UCSD-AML1 (cell line): ENCODE measurements around the gene TEX19.
"Not testable (repeated sequence)": the region's sequence is repeated elsewhere in the genome, so short reads cannot be mapped to it uniquely, and the experiment has no call there.

Source experiments
- DNase-seq: peaks from one replicate; lab custom pipeline; 2025; ENCODE audit not compliant: unreplicated experiment; lab: John Stamatoyannopoulos, UW

TEX19 gene

GRCh38 chr17:82334204-82334621 lies 24.8 kb upstream of the TEX19 start:
- DNase-seq = no peak

- peak; percentile 37 for DNase-seq
Observed at GRCh38 chr17:82334622-82335394, 24.2 kb upstream of the TEX19 start.

- DNase-seq = no peak
Observed at GRCh38 chr17:82338858-82339633, 20.0 kb upstream of the TEX19 start.

GRCh38 chr17:82339634-82340580 lies 19.1 kb upstream of the TEX19 start:
- DNase-seq = peak; percentile 27

DNA sequence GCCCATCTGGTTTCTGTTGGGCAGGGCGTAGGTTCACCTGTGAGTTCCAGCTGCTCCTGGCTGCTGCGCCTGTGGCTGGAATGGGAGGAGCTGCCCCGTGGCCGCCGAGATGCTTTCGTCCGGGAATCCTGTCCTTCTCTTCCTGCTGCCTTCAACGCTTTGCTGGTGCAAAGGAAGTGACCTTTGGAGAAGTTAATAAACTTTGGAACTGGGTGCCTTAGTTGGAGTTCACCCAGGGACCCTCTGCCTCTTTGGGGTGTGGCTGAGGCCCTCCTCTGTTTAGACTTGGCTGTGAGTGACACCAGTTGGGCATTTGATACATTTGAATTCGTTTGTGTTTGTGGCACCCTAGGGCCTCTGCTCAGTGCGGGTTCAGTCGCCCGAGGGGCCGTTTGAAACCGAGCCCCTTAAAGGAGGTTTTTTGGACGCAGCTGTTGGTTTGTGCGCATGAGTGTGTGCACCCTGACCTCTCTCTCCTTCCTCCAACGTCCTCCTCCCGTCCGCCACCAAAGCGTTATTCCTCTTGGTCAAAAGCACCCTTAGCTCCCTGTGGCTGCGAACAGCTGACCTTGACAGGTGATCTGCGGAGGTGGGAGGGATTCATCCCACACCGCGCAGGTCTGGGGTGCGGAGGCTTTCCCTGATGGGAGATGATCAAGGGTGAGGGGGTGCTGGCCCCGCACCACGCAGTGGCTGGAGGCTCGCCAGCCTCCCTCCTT lies 16.5 kb upstream of the TEX19 start:
- no peak for DNase-seq

- DNase-seq = no peak
Observed at GRCh38 chr17:82343560-82343959, 15.5 kb upstream of the TEX19 start.

DNA sequence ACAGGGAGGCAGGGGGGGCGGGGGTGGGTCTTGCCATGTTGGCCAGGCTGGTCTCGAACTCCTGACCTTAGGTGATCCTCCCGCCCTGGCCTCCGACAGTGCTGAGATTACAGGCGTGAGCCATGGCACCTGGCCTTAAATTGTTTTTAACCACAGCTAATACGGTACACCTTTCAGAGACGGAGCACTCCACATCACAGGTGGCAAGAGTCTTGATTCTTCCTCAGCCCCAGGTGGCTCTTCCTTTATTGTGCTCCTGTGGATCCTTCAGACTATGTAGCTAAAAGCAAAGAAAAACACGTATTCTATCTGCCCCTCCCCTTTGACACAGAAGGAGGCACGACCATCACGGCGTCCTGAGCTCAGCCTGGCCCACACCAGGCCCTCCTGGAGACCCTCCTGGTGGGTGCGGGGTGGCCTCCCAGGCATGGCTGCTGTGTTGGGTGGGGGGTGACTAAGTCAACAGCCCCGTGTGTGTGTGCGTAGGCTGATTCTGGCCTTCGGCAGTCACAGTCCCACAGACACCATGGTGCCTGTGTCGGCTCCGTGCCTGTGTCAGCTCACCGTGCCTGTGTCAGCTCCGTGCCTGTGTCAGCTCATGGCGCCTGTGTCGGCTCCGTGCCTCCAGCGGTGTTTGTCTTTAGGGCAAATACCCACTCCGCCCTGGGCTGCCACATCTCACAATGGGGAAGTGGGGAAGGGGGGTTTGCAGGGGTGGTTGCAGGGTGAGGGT lies 14.7 kb upstream of the TEX19 start:
- no peak for DNase-seq

GRCh38 chr17:82345151-82345976 lies 13.7 kb upstream of the TEX19 start:
- no peak for DNase-seq

GRCh38 chr17:82346342-82347300 lies 12.4 kb upstream of the TEX19 start:
- peak; percentile 28 for DNase-seq

- not testable (repeated sequence) for DNase-seq
Observed at GRCh38 chr17:82347994-82348393, 11.1 kb upstream of the TEX19 start.

GRCh38 chr17:82348434-82348833 lies 10.6 kb upstream of the TEX19 start:
- no peak for DNase-seq

- no peak for DNase-seq
Observed at GRCh38 chr17:82348866-82349265, 10.2 kb upstream of the TEX19 start.

DNA sequence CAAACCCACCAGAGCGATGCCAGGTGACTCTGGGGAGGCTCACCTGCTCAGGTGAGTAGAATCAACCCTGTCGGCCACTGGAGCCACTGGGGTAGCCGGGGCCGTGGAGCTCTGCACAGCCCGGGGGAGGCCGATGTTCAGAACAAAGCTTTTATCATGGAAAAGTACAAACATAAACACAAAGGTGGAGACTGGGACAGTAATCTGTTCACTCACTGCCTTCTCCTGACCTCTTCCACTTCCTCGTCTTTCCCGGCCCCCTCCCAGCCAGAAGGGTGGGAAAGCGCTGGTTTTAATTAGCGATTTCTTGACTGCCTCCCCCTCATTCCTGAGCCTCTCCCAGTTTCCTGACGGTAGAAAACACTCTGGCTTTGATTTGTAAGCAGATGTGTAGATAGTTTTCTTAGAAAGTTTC lies 9.8 kb upstream of the TEX19 start:
- DNase-seq = no peak

DNA sequence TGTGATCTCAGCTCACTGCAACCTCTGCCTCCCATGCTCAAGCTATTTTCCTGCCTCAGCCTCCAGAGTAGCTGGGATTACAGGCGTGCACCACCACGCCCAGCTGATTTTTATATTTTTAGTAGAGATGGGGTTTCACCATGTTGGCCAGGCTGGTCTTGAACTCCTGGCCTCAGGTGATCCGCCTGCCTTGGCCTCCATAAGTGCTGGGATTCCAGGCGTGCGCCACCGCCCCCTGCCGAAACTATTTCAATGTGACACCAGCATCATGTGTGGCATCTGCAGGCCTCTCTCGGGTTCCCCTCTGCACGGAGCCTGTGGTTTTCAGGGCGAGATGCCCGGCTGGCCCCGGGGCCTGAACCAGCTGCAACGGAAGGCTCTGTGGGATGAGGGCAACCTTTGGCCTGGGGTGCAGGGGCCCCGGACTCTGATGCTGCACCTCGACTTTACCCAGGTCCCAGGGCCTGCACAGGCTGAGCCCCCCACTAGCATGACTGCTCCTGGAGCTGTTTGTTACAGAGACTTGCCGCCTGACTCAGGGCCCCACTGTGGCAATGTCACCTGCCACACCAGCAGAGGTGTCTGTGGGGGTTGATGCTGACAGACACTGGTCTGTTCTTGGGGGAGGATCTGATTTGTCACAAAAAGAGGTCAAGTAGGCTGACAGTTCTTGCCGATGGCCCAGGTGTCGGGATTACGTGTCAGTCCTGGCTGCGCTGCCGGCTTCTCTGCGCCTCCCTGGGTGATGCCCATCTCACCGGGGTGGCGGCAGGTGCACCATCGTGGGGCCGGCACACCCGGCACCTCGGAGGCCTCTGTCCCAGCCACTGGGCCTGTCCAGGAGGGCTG lies 8.6 kb upstream of the TEX19 start:
- DNase-seq = peak; percentile 70

DNA sequence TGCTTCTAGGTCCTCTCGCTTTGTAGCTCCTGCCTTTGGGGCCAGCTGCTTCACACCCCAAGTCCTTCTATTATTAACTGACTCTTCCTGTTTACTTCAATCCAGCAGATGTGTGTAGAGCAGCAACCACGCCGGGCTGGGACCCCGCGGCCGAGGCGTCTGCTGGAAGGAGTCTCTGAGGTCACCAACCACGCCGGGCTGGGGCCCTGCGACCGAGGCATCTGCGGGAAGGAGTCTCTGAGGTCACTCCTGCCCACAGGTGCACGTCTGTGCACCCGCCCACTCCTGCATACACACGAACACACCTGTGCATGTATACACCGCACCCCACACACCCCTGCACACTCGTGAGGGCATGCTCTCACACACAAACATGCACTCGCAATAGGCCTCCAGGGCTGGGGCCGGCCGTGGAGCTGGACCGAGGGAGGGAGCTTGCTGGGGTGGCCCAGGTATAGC lies 7.8 kb upstream of the TEX19 start:
- DNase-seq = no peak

DNA sequence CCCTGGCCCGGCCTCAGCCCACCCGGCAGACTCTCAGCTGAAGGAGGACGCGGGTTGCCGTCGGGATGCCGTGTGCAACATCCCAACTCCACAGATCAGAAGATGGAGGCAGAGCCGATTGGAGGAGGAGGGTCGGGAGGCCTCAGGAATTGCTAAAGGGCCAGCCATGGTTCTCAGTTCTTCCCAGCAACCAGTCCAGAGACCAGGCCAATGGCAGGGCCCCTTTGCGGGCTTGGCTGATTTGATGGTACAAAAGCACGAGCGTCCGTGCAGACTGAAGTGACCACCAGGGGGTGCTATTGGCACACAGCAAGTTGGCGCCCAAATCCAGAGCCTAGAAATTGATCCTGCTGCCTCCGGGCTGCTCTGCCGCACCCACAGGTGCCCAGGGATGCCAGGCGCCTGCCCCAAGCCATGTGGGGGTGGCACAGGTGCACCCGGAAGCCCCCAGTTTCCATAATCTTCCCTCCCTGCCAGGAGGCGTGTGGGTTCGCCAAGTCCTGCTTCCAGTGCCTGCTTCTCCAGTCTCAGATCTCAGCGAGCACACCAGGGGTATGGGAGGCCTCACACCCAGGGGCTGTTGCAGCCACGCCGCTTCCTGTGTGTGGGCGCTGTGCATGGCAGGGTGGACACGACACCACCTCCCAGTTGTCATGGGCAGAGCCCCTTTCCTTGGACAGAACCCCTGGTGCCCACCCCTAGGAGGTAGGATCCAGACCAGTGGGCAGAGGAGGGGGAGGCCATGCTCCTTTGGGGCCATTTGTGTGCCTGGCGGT lies 7.1 kb upstream of the TEX19 start:
- DNase-seq = peak; percentile 81
